ENCODE results near the gene PMPCA.

DNA sequence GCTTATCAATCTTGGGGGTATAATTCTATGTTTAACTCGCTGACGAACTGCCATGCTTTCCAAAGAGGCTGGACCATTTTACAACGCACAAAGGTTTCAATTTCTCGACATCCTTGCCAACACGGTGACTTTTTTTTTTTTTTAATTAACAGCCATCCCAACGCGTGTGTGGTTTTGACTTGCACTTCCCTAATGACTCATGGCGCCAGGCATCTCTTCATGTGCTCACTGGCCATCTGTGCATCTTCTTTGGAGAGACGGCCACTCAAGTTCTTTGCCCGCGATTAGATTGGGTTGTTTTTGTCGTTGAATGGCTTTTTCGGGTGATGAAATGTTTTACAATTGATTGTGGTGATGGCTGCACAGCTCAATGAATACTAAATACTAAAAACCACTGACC, 24.4 kb upstream of the PMPCA start:
- TF ChIP-seq, protein P1, sequence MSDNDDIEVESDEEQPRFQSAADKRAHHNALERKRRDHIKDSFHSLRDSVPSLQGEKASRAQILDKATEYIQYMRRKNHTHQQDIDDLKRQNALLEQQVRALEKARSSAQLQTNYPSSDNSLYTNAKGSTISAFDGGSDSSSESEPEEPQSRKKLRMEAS (IDR thresholded peaks at IDR 0.05): no peak
- no peak for TF ChIP-seq TAF1 (IDR thresholded peaks at IDR 0.05; ENCODE audit: low read depth)
- TF ChIP-seq FOXM1 (IDR thresholded peaks at IDR 0.05; ENCODE audit: borderline replicate concordance, low read depth): no peak
- TF ChIP-seq TCF12 (IDR thresholded peaks at IDR 0.05; ENCODE audit: low read depth): no peak
- no peak for TF ChIP-seq RAD21 (IDR thresholded peaks at IDR 0.05; ENCODE audit: low read depth)
- TF ChIP-seq TEAD4 (IDR thresholded peaks at IDR 0.05): no peak
- TF ChIP-seq REST (IDR thresholded peaks at IDR 0.05; ENCODE audit: low read depth): no peak
- no peak for TF ChIP-seq YY1 (IDR thresholded peaks at IDR 0.05; ENCODE audit: low read depth)
- no peak for TF ChIP-seq CEBPB (IDR thresholded peaks at IDR 0.05)
- TF ChIP-seq EP300 (IDR thresholded peaks at IDR 0.05; ENCODE audit: borderline replicate concordance): no peak
- no peak for TF ChIP-seq USF1 (IDR thresholded peaks at IDR 0.05)
- no peak for TF ChIP-seq NFIC (IDR thresholded peaks at IDR 0.05)

All from Ishikawa (cell line).